GM12878 (cell line): ENCODE data around the gene NRG3.

Experiments used
- CTCF ChIP-seq, 3 experiments: IDR thresholded peaks in 2 of 3; conservative IDR thresholded peaks in 1 of 3; 2 replicates each; pipeline ENCODE4 v1.5.1; 2011; ENCODE audit warnings: low read depth in 3 of 3, low read length in 3 of 3, mild to moderate bottlenecking in 3 of 3, control low read depth in 2 of 3, moderate library complexity in 2 of 3, inconsistent platforms in 1 of 3, mixed read lengths in 1 of 3; ENCODE audit not compliant: control insufficient read depth in 2 of 3, insufficient read depth in 1 of 3; ENCODE audit errors: extremely low read depth in 1 of 3
- KDM1A ChIP-seq: fragments of 200-600 bp; sonication (generic); IDR thresholded peaks from 2 replicates; pipeline ENCODE4 v1.6.1; 2016; ENCODE audit warnings: borderline replicate concordance
- NBN ChIP-seq: fragments of 450-650 bp; IDR thresholded peaks from 2 replicates; pipeline ENCODE4 v1.6.1; 2016
- NR2C1 ChIP-seq: fragments of 450-650 bp; IDR thresholded peaks from 2 replicates; pipeline ENCODE4 v1.6.1; 2017; ENCODE audit warnings: antibody characterized with exemption, mild to moderate bottlenecking, moderate library complexity
- PAX8 ChIP-seq: fragments of 450-650 bp; IDR thresholded peaks from 2 replicates; pipeline ENCODE4 v1.6.1; 2017; ENCODE audit warnings: mild to moderate bottlenecking, moderate library complexity

GRCh38 chr10:82564353-82565196, 689.6 kb downstream of the NRG3 start:
- TF ChIP-seq KDM1A (no peak), NBN (no peak), CTCF (IDR thresholded peaks at IDR 0.05 in 2 of 3, conservative IDR thresholded peaks at IDR 0.05 in 1 of 3; ENCODE audit: control insufficient read depth in 2 of 3, extremely low read depth in 1 of 3, insufficient read depth in 1 of 3, low read depth in 3 of 3, low read length in 3 of 3) (no peak), NR2C1 (no peak), PAX8 (no peak)
